GM11168 (cell line): ENCODE data around the gene SLC35B2.

ENCODE experiments used
- in situ Hi-C: fragments of 300-500 bp; cut with MboI; formaldehyde crosslinking; loops from one replicate; pipeline ENCODE4 v1.12.0; 2022; ENCODE audit warnings: low sequenced_read_pairs; ENCODE audit not compliant: unreplicated experiment

Gene SLC35B2

DNA sequence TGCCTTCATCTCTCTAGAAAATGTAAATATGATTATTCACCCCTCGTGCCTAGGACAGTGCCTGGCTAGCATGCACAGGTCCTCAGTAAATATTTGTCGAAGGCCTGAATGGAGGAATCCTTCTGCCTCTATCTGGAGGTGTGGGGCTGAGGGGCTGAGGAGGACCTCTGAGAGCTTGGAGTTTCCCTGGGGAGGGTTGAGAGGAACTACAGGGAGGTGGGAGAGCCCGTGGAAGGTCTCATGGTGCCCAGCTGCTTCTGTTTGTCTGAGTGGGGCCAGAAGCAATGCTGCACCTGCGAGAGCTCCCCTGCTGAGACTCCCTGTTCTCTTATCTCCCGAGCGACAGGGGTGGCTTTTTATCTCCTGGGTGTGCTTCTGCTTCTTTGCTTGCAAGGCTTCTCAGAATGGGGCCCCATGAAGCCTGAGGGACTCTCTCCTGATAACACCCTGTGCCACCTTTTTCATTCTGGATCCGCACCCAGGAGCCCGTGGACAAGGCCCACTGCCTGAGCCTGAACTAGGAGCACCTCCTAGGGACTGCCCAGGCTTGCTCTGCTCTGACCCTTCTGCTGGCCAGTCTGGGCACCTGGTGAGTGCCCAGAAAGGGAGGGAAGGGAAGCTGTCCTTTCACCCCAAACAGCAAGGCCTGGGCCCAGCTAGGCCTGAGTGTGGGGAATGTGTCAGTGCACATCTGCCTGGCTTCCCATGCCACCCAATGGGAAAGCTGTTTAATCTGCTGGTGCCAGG lies 31.6 kb downstream of the SLC35B2 start:
- in situ Hi-C loops, result no loop called here

DNA sequence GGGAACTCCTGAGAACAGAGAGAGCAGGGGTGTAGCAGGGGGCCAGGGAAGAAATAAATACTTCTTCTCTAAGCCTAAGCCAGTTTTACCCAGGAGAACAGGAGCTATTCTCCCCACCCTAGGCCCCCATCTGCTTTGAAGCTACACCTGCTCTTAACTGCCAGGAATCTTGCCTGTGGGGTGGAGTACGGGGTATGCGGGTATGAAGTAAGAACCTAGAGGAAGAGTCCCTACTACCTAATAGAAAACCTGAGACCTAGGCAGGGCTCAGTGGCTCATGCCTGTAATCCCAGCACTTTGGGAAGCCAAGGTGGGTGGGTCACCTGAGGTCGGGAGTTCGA lies 32.4 kb downstream of the SLC35B2 start:
- in situ Hi-C loops, result no loop called here

DNA sequence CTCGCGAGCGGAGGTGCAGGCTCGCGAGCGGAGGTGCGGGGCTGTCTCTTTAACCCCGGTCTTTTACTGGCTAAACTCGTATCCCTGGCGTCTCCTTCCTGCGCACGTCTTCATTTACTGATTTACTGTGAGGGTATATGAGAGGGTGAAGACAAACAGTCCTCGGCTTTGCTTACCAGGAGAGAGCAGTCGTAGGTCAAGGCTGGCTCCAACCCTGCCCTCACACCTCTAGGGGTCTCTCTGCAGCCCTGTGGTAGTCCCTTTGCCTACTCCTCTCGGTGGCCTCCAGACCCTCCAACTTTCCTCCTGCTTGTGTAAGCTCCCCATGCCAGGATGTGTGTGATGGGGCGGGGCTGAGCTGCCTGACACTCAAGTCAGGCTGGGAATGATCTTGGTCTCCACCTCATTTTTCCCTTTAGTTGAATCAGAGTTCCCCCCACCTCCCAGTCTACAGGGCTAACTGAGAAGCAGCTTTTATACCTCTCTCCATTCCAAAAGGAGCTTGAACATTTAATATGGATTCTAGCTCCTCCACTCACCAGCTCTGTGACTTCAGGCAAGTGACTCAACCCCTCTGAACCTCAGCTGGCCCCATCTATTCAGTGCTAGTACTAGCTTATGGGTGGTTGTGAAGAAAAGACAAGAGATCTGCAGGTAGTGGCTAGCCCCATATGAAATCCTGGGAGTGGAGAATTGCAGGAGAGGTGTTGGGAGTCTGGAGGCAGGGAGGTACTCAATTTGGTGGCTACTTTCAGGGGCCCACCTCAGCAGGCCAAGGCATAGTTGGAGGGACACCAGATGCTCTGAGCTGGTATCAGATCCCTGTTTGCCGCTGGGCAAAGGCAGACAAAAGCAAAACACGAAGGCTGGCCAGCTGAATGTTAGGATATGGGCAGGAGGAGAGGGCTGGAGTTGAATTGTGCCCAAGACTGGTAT lies 33.0 kb downstream of the SLC35B2 start:
- in situ Hi-C loops, result no loop called here

DNA sequence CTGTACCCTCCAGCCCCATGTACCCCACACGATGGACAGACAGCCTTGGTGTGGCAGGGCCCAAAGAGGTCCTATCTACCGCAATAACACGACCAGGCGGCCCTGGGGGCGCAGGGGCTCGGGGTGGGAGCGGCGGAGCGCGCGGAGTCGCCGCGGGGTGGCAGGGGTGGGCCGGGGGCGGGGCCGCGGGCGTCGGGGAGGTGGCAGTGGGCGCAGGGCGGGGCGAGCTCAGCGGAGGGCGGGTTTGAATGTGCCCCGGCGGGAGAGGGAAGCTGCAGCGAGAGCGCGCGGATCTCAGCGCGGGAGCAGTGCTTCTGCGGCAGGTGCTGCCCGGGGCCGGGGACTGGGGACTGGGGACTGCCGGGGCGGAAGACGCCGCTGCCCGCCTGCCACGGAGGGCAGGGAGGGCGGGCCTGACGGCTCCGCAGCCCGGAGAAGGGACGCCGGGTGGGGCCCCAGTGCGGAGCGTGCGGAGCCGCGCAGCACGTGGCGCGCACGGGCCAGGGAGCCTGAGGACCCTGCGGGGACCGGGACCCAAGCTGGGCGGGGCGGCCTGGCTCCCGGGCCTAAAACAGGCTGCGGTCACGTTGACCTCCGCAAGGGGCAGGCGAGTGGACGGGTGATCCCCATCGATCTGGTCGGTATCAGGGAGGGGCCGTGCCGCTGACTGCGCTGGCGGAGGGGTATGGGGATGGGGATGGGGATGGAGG lies 33.9 kb downstream of the SLC35B2 start, which contains the start of gene SLC29A1:
SLC29A1 (plus strand) TSS at position 277 of the 710 bp plus-strand sequence. CDS start 3,719 bp downstream, outside the sequence.
- in situ Hi-C loops, result no loop called here

DNA sequence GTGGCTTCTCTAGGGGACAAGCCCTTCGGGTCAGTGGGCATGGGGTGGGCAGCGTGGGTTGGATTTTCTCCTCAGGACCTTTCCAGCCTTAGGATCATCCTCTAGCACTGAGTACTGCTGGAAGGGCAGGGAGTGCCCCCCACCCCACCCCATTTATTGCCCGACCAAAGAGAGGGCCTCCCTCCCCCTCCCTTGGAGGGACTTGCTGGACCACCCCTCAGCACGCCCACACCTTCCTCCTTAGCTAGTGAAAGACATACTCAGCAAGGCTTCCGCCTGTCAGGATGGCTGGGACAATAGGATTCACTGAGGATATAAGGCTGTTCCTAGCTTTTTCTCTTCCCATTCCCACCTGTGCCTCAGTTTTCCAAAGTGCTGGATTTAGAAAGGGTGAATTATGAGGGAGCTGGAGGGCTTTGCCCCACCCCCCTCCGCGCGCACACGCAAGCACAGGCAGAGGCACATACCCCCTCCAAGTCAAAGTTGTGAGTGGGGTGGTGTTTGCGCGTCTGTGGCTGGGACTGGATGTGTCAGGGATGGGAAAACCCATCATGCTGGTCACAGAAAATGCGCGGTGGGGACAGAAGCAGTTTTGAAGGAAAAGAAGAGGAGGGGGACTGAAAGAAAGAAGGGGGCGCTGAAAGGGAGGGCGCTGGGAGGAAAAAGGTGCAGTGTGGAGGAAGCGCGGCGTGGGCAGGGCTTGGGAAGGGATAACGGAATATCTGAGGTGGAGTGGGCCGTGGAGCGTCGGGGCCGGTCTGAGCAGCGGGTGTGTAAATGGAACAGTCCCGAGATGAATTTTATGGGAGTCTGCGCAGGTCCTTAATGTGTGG lies 34.6 kb downstream of the SLC35B2 start:
- in situ Hi-C loops, result no loop called here

DNA sequence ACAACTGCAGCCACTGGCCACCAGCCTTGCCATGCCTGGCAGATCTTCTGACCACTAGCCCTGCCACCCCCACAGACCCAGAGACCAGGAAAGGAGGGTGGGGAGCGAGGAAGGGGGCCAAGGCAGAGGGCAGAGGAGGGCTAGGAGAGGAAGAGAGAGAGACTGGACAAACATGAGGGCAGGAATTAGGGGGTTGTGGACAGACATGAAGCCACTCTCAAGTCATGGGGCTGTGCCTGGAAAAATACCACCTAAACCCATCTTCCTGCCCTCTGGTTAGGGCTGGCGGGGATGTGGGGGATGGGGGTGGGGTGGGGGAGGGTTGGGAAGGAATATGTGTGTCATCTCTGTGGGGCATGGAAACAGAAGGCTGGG lies 35.4 kb downstream of the SLC35B2 start:
- in situ Hi-C loops, result no loop called here

DNA sequence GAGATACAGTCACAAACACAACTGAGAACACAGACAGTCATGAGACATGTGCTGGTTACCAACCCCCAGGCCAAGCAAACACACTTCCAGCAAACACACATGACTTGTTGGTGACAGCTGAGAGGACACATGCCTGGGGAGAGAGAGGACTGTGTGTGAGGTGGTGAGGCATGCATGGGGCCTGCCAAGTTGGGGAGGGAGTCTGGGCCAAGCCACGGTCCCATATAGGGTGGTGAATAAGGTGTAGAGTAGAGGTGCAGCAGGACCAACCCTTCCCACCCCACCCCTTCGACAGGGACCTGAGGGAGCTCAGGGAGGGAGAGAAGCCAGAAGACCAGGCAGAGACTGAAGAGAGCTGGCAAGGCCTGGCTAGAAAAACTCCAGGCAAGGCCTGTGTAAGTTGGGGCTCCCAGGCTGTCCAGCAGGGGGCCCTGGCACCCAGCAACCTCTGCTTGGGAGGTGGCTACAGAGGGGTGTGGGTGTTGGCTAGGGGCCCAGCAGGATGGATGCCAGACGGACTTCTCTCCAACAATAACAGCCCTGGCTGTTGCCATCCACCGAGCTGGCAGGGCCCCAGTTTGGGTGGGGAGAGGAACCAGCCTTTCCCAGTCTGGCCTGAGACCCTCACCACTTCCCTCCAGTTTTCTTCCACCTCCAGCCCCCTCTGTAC lies 35.9 kb downstream of the SLC35B2 start:
- in situ Hi-C loops, result no loop called here

DNA sequence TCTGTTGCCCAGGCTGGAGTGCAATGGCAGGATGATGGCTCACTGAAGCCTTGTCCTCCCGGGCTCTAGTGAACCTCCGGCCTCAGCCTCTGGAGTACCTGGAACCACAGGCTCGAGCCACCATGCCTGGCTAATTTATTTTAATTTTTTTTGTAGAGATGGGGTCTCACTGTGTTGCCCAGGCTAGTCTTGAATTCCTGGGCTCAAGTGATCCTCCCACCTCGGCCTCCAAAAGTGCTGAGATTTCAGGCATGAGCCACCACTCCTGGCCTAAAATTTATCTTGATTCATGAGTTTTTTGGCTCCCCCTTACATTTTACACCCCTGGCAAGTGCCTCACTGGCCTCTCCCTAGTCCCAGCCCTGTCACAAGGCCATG lies 36.4 kb downstream of the SLC35B2 start:
- in situ Hi-C loops, result no loop called here

DNA sequence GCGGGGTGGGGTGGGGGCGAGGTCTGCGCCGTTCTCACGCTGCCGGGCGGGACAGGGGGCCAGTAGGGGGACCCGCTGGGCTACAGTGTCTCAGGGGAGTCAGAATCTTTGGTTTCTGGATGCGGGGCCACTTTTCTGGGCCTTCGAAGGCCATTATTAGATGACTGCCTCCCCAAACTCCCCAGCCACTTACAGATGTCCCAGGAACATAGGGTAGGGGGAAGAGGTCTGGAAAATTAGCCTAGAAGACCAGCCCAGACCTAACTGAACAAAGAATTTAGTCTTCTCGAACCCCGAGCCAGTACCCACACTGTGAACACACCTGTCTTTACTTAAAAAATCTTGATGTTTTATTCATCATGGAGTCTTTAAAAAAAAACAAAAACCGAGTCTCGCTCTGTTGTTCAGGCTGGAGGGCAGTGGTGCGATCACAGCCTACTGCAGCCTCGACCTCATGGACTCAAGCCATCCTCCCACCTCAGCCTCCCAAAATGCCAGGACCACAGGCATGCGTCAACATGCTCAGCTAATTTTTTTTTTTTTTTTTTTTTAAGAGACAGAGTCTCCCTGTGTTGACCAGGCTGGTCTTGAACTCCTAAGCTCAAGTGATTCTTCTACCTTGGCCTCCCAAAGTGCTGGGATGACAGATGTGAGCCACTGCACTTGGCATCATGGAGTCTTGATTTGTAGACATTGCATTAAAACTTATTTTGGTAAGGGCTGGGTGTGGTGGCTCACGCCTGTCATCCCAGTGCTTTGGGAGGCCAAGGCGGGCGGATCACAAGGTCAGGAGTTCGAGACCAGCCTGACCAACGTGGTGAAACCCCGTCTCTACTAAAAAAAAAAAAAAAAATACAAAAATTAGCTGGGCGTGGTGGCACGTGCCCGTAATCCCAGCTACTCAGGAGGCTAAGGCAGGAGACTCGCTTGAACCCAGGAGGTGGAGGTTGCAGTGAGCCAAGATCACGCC lies 37.2 kb downstream of the SLC35B2 start:
- in situ Hi-C loops, result no loop called here

DNA sequence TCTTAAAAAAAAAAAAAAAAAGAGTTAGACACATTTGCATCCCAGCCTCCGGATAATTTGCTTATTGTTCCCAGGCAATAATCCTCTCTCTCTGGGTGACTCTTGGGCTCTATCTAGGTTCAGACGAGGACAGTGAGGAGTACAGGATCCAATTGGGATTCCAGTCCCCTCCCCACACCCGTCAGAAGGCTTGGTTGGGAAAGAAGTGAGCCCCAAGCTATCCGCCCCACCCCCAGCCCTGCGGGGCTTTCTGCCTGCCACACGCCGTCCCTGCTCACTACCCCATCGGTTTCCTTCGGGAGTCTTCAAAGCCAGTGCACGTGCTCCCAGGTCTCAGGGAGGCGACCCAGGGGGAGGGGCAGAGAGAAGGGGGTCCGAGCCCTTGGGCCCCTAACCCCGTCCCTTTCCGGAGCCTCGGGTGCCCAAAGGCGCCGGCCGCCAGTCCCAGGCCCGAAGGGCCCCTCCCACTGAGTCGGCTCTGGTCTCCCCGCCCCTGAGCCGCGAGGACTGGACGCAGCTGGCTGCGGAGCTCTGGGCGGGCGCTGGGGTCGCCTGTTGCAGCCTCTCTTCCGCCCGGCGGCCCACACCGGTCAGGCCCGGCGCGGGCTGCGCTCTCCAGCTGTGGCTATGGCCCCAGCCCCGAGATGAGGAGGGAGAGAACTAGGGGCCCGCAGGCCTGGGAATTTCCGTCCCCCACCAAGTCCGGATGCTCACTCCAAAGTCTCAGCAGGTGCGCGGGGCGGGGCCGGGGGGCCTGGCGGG lies 38.1 kb downstream of the SLC35B2 start:
- in situ Hi-C loops, result no loop called here

DNA sequence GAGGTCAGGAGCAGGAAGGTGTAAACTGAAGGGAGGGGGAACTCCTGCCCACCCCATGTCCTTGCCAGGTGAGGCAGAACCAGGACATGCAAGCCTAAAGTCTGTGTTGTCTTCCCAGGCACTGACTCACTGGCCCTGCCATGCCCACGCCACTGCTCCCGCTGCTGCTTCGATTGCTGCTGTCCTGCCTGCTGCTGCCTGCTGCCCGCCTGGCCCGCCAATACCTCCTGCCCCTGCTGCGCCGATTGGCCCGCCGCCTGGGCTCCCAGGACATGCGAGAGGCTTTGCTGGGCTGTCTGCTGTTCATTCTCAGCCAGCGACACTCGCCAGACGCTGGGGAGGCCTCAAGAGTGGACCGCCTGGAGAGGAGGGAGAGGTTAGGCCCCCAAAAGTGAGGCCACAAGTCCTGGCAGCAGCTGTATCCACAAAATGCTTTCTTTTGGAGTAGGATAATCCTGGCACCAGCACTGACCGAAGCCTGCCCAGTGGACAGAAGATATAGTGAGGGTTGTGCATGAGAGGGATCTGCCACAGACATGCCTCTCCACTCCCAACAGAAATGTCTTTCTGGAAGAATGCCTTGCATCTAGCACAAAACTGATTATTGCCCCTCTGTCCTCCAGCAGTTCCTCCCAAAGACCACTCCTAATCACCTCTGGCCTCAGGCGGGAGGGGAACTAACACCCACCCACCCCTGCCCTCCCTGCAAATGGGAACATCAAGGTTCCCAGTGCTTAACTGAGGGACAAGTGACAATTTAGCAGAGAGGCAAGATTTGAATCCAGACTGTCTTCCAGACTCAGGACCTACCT lies 39.8 kb downstream of the SLC35B2 start:
- in situ Hi-C loops, result no loop called here

DNA sequence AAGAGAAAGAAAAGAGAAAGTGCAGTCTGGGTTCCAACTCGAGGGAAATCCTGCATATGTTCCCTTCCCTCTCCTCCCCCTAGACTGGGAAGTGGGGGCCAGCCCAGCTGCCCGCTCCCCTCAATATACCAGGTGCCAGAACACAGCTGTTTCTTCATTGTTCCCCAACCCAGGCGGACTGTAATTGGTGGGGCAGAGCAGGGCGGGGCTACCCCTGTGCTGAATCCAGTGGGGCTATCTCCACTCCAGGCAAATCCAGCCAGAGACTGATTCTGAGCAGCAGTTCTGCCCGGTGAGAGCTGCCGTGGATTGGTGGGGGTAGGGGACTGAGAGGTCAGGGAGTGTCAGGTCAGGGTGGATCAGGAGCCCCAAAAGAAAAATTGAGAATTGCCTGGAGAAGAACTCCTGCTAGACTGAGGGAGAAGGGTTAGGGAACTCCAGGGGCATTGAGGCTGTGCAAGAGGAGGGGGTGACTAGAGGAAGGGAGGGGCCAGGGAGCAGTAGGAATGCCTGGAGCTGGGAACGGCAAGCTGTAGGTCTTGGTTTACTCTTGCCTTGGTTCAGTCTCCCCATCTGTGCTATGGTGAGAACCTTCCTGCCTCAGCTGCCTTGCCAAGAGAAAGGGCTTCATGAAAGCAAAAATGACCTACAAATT lies 40.5 kb downstream of the SLC35B2 start, which contains the start of gene MYMX:
MYMX (plus strand) TSS at position 250 of the 655 bp plus-strand sequence. CDS start 546 bp downstream, outside the sequence.
- in situ Hi-C loops, result no loop called here

DNA sequence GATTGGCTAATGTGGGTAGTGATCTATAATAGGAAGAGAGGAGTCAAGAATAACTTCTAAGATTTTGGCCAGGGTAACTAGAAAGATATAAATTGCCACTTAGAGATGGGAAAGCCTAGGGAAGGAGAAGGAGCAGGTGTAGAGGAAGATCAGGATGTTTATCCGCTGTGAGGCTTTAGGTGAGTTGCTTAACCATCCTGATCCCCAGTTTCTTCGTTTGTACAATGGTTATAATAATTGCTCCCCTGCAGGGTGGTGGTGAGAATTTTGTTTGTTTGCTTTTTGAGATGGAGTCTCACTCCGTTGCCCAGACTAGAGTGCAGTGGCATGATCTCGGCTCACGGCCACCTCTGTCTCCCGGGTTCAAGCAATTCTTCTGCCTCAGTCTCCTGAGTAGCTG lies 43.0 kb downstream of the SLC35B2 start:
- in situ Hi-C loops, result no loop called here

DNA sequence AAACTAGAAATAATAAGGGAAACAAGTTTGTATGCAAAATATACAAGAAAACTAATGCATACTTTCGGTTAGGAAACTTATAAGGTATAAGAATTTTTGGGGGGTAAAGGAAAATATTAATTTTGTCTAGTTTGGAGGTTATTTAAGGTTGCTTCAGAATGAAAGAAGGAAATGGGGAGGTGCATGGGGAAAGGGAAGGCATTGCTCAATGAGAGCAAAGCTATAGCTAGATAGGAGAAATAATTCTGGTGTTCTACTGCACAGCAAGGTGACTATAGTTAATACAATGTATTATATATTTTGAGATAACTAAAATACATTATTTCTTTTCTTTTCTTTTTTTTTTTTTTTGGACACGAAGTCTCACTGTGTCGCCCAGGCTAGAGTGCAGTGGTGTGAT lies 46.0 kb downstream of the SLC35B2 start:
- in situ Hi-C loops, result no loop called here

DNA sequence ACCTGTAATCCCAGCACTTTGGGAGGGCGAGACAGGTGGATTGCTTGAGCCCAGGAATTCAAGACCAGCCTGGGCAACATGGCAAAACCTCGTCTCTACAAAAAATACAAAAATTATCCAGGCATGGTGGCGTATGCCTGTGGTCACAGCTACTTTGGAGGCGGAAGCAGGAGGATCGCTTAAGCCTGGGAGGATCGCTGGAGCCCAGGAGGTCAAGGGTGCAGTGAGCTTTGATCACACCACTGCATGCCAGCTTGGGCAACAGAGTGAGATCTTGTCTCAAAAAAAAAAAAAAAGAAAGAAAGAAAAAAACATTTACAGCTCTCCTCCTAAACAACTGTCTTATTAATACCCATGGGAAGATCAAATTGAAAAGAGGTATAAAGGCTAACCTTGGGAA lies 49.4 kb downstream of the SLC35B2 start:
- in situ Hi-C loops, result no loop called here
